Aorta (tissue), 5 donors: ENCODE measurements around the gene LSAMP. TPM values are rescaled to one million over a fixed set of nuclear protein-coding genes. Genes with fewer than 3 reads are reported as not detected.

ENCODE experiments used
- ATAC-seq: fragments of 200-7000 bp; cut with Tn5 transposase; one replicate; pipeline ENCODE4 v1.9.1; 2022; ENCODE audit warnings: moderate library complexity; ENCODE audit not compliant: low FRiP score
- DNase-seq, 2 donors: peaks; one replicate each; pipeline ENCODE4 v3.0.0-alpha.2; 2020
- H3K27ac ChIP-seq, 2 donors: one replicate each; pipeline ENCODE4 v1.5.1; 2013; ENCODE audit warnings: low read length in 2 of 2, mild to moderate bottlenecking in 2 of 2, moderate library complexity in 2 of 2, control low read depth in 1 of 2, inconsistent platforms in 1 of 2, low read depth in 1 of 2
- H3K27me3 ChIP-seq, 2 donors: one replicate each; pipeline ENCODE4 v1.6.1; 2013; ENCODE audit warnings: control low read depth in 1 of 2, low read length in 1 of 2, mild to moderate bottlenecking in 1 of 2, moderate library complexity in 1 of 2; ENCODE audit not compliant: insufficient read depth in 2 of 2, control insufficient read depth in 1 of 2
- H3K36me3 ChIP-seq, 2 donors: one replicate each; pipeline ENCODE4 v1.6.1; 2013; ENCODE audit warnings: control low read depth in 1 of 2, low read length in 1 of 2, mild to moderate bottlenecking in 1 of 2; ENCODE audit not compliant: insufficient read depth in 2 of 2, control insufficient read depth in 1 of 2
- H3K4me1 ChIP-seq, 2 donors: one replicate each; pipeline ENCODE4 v1.6.1; 2013; ENCODE audit warnings: low read length in 2 of 2, control low read depth in 1 of 2, mild to moderate bottlenecking in 1 of 2, moderate library complexity in 1 of 2; ENCODE audit not compliant: insufficient read depth in 2 of 2, control insufficient read depth in 1 of 2
- H3K4me3 ChIP-seq, 2 donors: one replicate each; pipeline ENCODE4 v1.5.1; 2013; ENCODE audit warnings: low read length in 2 of 2, control low read depth in 1 of 2, mild to moderate bottlenecking in 1 of 2
- H3K9me3 ChIP-seq: one replicate; pipeline ENCODE4 v1.6.1; 2013; ENCODE audit warnings: mild to moderate bottlenecking, low read length; ENCODE audit not compliant: control insufficient read depth
- WGBS, 2 donors: extraction: QIAGEN DNeasy Blood & Tissue Kit; methylation state at CpG; one replicate each; pipeline ENCODE4 v1.1.7; 2013; 5-methylcytosine and 5-hydroxymethylcytosine counted together
- intact Hi-C, 2 donors: fragments of 100-400 bp; cut with DNase I; formaldehyde crosslinking; loops; one replicate each; pipeline versions ENCODE4 v1.14.2 to v1.15.0; 2022
- polyA plus RNA-seq, 2 donors: library from polyadenylated mRNA; stranded (reverse); fragments of 200-250 nt; gene quantifications; one replicate each; pipeline ENCODE4 v1.2.3, GENCODE V29; 2013
- total RNA-seq, 2 donors: library from RNA; stranded (reverse); fragmentation: NEBNext Ultra II Directional; extraction: Animal tissue kit (Norgen Biotek cat#: 25700); gene quantifications; one replicate each; pipeline ENCODE4 v1.2.1, GENCODE V29; 2021
- donor health status: healthy with polysubstance abuse.
- donor health status: Bipolar disorder and iron deficiency.
- donor health status: DM: no; HTN: no; CAD: no.
- donor health status: DM: no; HTN: no; CAD: no.
- donor health status: DM: yes; HTN: yes; CAD: no.

LSAMP gene
- total and polyA plus RNA-seq, 4 donors = 0.38 to 7.8 (median 0.88) TPM; not detected in 1

- H3K27me3 ChIP-seq = no peaks in the 10 kb centered on the region
- H3K27ac ChIP-seq = no peak overlapping the region
- no peak overlapping the region for H3K4me3 ChIP-seq
- H3K36me3 ChIP-seq = no peaks in the 10 kb centered on the region
- H3K9me3 ChIP-seq = no peaks in the 10 kb centered on the region
- DNase-seq (peak in 1 of 2 donors; percentile 69), ATAC-seq (peak; percentile 40)
- intact Hi-C loops = no loop called here
- no peaks in the 10 kb centered on the region for H3K4me1 ChIP-seq
- 94 to 95% methylated on average over 23 of the region's 23 CpGs for WGBS, 2 donors
These were observed 53.7 kb downstream of the LSAMP start for GRCh38 chr3:116391296-116392201.

GRCh38 chr3:116390318-116390717 is 55.0 kb downstream of the LSAMP start:
- Histone ChIP-seq H3K27ac (no peak overlapping the region), H3K9me3 (no peaks in the 10 kb centered on the region), H3K27me3 (no peaks in the 10 kb centered on the region), H3K4me3 (no peak overlapping the region), H3K36me3 (no peaks in the 10 kb centered on the region), H3K4me1 (no peaks in the 10 kb centered on the region)
- intact Hi-C loops = no loop called here
- DNase-seq (no peak), ATAC-seq (no peak)
- WGBS, 2 donors = 97 to 98% methylated on average over 1 of the region's 1 CpG

- H3K27ac ChIP-seq = no peak overlapping the region
- H3K9me3 ChIP-seq = no peaks in the 10 kb centered on the region
- no peak overlapping the region for H3K4me3 ChIP-seq
- H3K36me3 ChIP-seq = no peaks in the 10 kb centered on the region
- H3K4me1 ChIP-seq = no peaks in the 10 kb centered on the region
- no peaks in the 10 kb centered on the region for H3K27me3 ChIP-seq
- WGBS, 2 donors = 30 to 41% methylated on average over 2 of the region's 2 CpGs
- intact Hi-C loops = no loop called here
- ATAC-seq = no peak
- DNase-seq = no peak
These were observed 56.4 kb downstream of the LSAMP start for GRCh38 chr3:116388867-116389385.

GRCh38 chr3:116386168-116386567 is 59.1 kb downstream of the LSAMP start:
- DNase-seq (no peak), ATAC-seq (no peak)
- Histone ChIP-seq H3K36me3 (no peaks in the 10 kb centered on the region), H3K4me3 (no peak overlapping the region), H3K27ac (no peak overlapping the region), H3K9me3 (no peaks in the 10 kb centered on the region), H3K4me1 (no peaks in the 10 kb centered on the region), H3K27me3 (no peaks in the 10 kb centered on the region)
- intact Hi-C loops = no loop called here
- 92 to 93% methylated on average over 2 of the region's 2 CpGs for WGBS, 2 donors

- Histone ChIP-seq H3K4me3 (no peak overlapping the region), H3K4me1 (no peaks in the 10 kb centered on the region), H3K27me3 (no peaks in the 10 kb centered on the region), H3K9me3 (no peaks in the 10 kb centered on the region), H3K27ac (no peak overlapping the region), H3K36me3 (no peaks in the 10 kb centered on the region)
- intact Hi-C loops = no loop called here
- no peak for ATAC-seq
- DNase-seq = no peak
- 54 to 55% methylated on average over 2 of the region's 2 CpGs for WGBS, 2 donors
These were observed 60.6 kb downstream of the LSAMP start for GRCh38 chr3:116384717-116385116.

- DNase-seq (no peak), ATAC-seq (no peak)
- WGBS, 2 donors = 76 to 88% methylated on average over 1 of the region's 1 CpG
- Histone ChIP-seq H3K27ac (no peak overlapping the region), H3K9me3 (no peaks in the 10 kb centered on the region), H3K27me3 (no peaks in the 10 kb centered on the region), H3K36me3 (no peaks in the 10 kb centered on the region), H3K4me1 (no peaks in the 10 kb centered on the region), H3K4me3 (no peak overlapping the region)
- intact Hi-C loops = no loop called here
These were observed 67.2 kb downstream of the LSAMP start for GRCh38 chr3:116378077-116378476.

GRCh38 chr3:116374901-116375300 is 70.4 kb downstream of the LSAMP start:
- DNase-seq (no peak), ATAC-seq (no peak)
- no peaks in the 10 kb centered on the region for H3K9me3 ChIP-seq
- WGBS, 2 donors = 42 to 49% methylated on average over 2 of the region's 2 CpGs
- no peak overlapping the region for H3K4me3 ChIP-seq
- no peaks in the 10 kb centered on the region for H3K27me3 ChIP-seq
- no peaks in the 10 kb centered on the region for H3K36me3 ChIP-seq
- intact Hi-C loops = no loop called here
- H3K27ac ChIP-seq = no peak overlapping the region
- no peaks in the 10 kb centered on the region for H3K4me1 ChIP-seq

- no peak for DNase-seq
- H3K27me3 ChIP-seq = no peaks in the 10 kb centered on the region
- no peaks in the 10 kb centered on the region for H3K36me3 ChIP-seq
- 80 to 83% methylated on average over 9 of the region's 9 CpGs for WGBS, 2 donors
- no peak for ATAC-seq
- H3K9me3 ChIP-seq = no peaks in the 10 kb centered on the region
- intact Hi-C loops = no loop called here
- no peaks in the 10 kb centered on the region for H3K4me1 ChIP-seq
- H3K4me3 ChIP-seq = no peak overlapping the region
- no peak overlapping the region for H3K27ac ChIP-seq
These were observed 77.4 kb downstream of the LSAMP start for GRCh38 chr3:116367761-116368395.
